Measurements from ENCODE around the gene ALAD.

ALAD gene

GRCh38 chr9:113345190-113345589, 55.9 kb downstream of the ALAD start:
- no peak for DNase-seq

- peak; percentile 77 for DNase-seq
These were observed 57.3 kb downstream of the ALAD start for GRCh38 chr9:113343732-113344231.

- no peak for DNase-seq
These were observed 59.2 kb downstream of the ALAD start for GRCh38 chr9:113341712-113342410.

GRCh38 chr9:113340011-113340699, 60.9 kb downstream of the ALAD start, which contains the start of gene WDR31:
Gene WDR31, minus strand, starts transcription at chr9:113340275. Its CDS starts 8,253 bp downstream, at chr9:113332022.
- peak; percentile 92 for DNase-seq

GRCh38 chr9:113337714-113338113, 63.4 kb downstream of the ALAD start:
- DNase-seq, result no peak

All from left hindlimb (tissue), 1 donor.